Body of pancreas (tissue), 4 donors: Measurements from ENCODE around the gene SNRPF.

Experiments used
- CTCF ChIP-seq, 7 experiments: fragments of 450-650 bp in 4 of 7; fragments of 200-600 bp in 3 of 7; sonication (generic) in 3 of 7; IDR thresholded peaks; one replicate each; pipeline ENCODE4 v1.5.1; 2016 to 2019; ENCODE audit warnings: antibody characterized with exemption in 7 of 7
- POLR2A ChIP-seq, 3 donors: fragments of 450-650 bp; IDR thresholded peaks; one replicate each; pipeline ENCODE4 v1.6.1; 2016; ENCODE audit warnings: antibody characterized with exemption in 3 of 3, mild to moderate bottlenecking in 2 of 3

GRCh38 chr12:95836185-95836609, 22.6 kb upstream of the SNRPF start:
- TF ChIP-seq CTCF (IDR thresholded peaks at IDR 0.05) (no peak), POLR2A (IDR thresholded peaks at IDR 0.05) (no peak)
